Fibroblast of lung (primary cell): ENCODE results near the gene UQCRHL.
"Not testable (repeated sequence)": the region's sequence is repeated elsewhere in the genome, so short reads cannot be mapped to it uniquely, and the experiment has no call there.

Source experiments
- EZH2 ChIP-seq: IDR thresholded peaks from 2 replicates; pipeline ENCODE4 v1.5.1; 2012; ENCODE audit warnings: low read length, control low read depth, mild to moderate bottlenecking; ENCODE audit errors: missing control alignments
- TF ChIP-seq, protein P1 (sequence below), 2 donors: IDR thresholded peaks in 1 of 2; conservative IDR thresholded peaks in 1 of 2; 1 replicate in 1 of 2; 2 replicates in 1 of 2; pipeline ENCODE4 v1.5.1; 2011 to 2012; ENCODE audit warnings: low read length in 2 of 2, control low read depth in 1 of 2, inconsistent platforms in 1 of 2, low read depth in 1 of 2, mild to moderate bottlenecking in 1 of 2

GRCh38 chr1:15828931-15829330 lies 21.5 kb upstream of the UQCRHL start:
- TF ChIP-seq, protein P1, sequence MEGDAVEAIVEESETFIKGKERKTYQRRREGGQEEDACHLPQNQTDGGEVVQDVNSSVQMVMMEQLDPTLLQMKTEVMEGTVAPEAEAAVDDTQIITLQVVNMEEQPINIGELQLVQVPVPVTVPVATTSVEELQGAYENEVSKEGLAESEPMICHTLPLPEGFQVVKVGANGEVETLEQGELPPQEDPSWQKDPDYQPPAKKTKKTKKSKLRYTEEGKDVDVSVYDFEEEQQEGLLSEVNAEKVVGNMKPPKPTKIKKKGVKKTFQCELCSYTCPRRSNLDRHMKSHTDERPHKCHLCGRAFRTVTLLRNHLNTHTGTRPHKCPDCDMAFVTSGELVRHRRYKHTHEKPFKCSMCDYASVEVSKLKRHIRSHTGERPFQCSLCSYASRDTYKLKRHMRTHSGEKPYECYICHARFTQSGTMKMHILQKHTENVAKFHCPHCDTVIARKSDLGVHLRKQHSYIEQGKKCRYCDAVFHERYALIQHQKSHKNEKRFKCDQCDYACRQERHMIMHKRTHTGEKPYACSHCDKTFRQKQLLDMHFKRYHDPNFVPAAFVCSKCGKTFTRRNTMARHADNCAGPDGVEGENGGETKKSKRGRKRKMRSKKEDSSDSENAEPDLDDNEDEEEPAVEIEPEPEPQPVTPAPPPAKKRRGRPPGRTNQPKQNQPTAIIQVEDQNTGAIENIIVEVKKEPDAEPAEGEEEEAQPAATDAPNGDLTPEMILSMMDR (conservative IDR thresholded peaks at IDR 0.05 in 1 of 2, IDR thresholded peaks at IDR 0.05 in 1 of 2; ENCODE audit: low read depth in 1 of 2, low read length in 2 of 2), result not testable (repeated sequence)
- TF ChIP-seq EZH2, result not testable (repeated sequence)
